GM12878 (cell line): ENCODE measurements around the gene IGF2R. TPM values are rescaled to one million over a fixed set of nuclear protein-coding genes. Genes with fewer than 3 reads are reported as not detected.

Source experiments
- ATAC-seq: fragments of 200-7000 bp; cut with Tn5 transposase; 3 replicates; pipeline ENCODE4 v1.9.1; 2020; ENCODE audit warnings: mild to moderate bottlenecking, moderate library complexity
- BruUV-seq: library from RNA; stranded (reverse); fragments of 400-500 nt; replicated peaks from 2 replicates; lab custom pipeline; 2021; lab: Mats Ljungman, UMichigan
- CTCF ChIA-PET: fragments of 300-600 bp; sonication (Branson Sonifier 250); formaldehyde crosslinking; extraction: SDS; loops from one replicate; lab custom pipeline; 2021; ENCODE audit warnings: inconsistent platforms; lab: Yijun Ruan, JAX
- POLR2A ChIA-PET: fragments of 350-600 bp; formaldehyde crosslinking; extraction: SDS; loops from one replicate; lab custom pipeline; 2021; ENCODE audit warnings: inconsistent platforms; lab: Charles Lee
- RAD21 ChIA-PET: fragments of 300-600 bp; sonication (Branson Sonifier 250); formaldehyde crosslinking; loops from one replicate; lab custom pipeline; 2023; ENCODE audit warnings: antibody characterized with exemption; ENCODE audit not compliant: unreplicated experiment; lab: Charles Lee
- SMC1A ChIA-PET: fragments of 300-600 bp; sonication (Branson Sonifier 250); formaldehyde crosslinking; loops from one replicate; lab custom pipeline; 2023; ENCODE audit not compliant: unreplicated experiment, uncharacterized antibody; lab: Charles Lee
- DNase-seq: peaks from one replicate; pipeline ENCODE4 v3.0.0-alpha.2; 2011; ENCODE audit warnings: low read depth, low spot score
- FAIRE-seq: peaks from 3 replicates; lab custom pipeline; 2011; peaks lifted over from hg19 to GRCh38; lab: Jason Lieb, UNC
- H2AFZ ChIP-seq: 2 replicates; pipeline ENCODE4 v1.6.0; 2011; ENCODE audit warnings: low read depth, low read length, control low read depth; ENCODE audit not compliant: control insufficient read depth
- H3K27ac ChIP-seq: 2 replicates; pipeline ENCODE4 v1.5.1; 2011; ENCODE audit warnings: control low read depth; ENCODE audit not compliant: control insufficient read depth, insufficient read depth
- H3K27me3 ChIP-seq, 2 experiments: replicated peaks in 1 of 2; 2 replicates each; pipeline versions ENCODE4 v1.6.0 to v1.6.1; 2011; ENCODE audit warnings: low read length in 1 of 2; ENCODE audit not compliant: control insufficient read depth in 2 of 2, insufficient read depth in 2 of 2
- H3K36me3 ChIP-seq, 2 experiments: 2 replicates each; pipeline ENCODE4 v1.5.1; 2011; ENCODE audit warnings: low read length in 1 of 2; ENCODE audit not compliant: control insufficient read depth in 2 of 2, insufficient read depth in 2 of 2
- H3K4me1 ChIP-seq: 2 replicates; pipeline ENCODE4 v1.6.1; 2011; ENCODE audit warnings: mild to moderate bottlenecking, low read length, moderate library complexity, mixed read lengths; ENCODE audit not compliant: control insufficient read depth, insufficient read depth
- H3K4me2 ChIP-seq: 2 replicates; pipeline ENCODE4 v1.6.0; 2011; ENCODE audit warnings: control low read depth; ENCODE audit not compliant: control insufficient read depth, insufficient read depth
- H3K4me3 ChIP-seq: fragments of 200-600 bp; sonication (generic); 2 replicates; pipeline ENCODE4 v1.5.1; 2016
- H3K79me2 ChIP-seq: 2 replicates; pipeline ENCODE4 v1.6.0; 2011; ENCODE audit warnings: low read length; ENCODE audit not compliant: control insufficient read depth, insufficient read depth
- H3K9ac ChIP-seq: 2 replicates; pipeline ENCODE4 v1.8.0; 2011; ENCODE audit warnings: low read length, control low read depth, mixed read lengths; ENCODE audit not compliant: control insufficient read depth, insufficient read depth
- H3K9me3 ChIP-seq: replicated peaks from 3 replicates; pipeline ENCODE4 v1.5.1; 2011; ENCODE audit warnings: mild to moderate bottlenecking, low read length; ENCODE audit not compliant: control insufficient read depth, insufficient read depth
- H4K20me1 ChIP-seq: 2 replicates; pipeline ENCODE4 v1.6.0; 2011; ENCODE audit not compliant: control insufficient read depth, insufficient read depth
- NFYA ChIP-seq: IDR thresholded peaks from 2 replicates; pipeline ENCODE4 v1.6.1; 2011; ENCODE audit warnings: low read depth, mild to moderate bottlenecking, low read length, improper control_type of control experiment, borderline replicate concordance
- SMC3 ChIP-seq: IDR thresholded peaks from 2 replicates; pipeline ENCODE4 v1.6.1; 2011; ENCODE audit warnings: low read length, improper control_type of control experiment, borderline replicate concordance
- SRF ChIP-seq, 2 experiments: IDR thresholded peaks; 2 replicates each; pipeline ENCODE4 v1.6.1; 2011; ENCODE audit warnings: low read depth in 2 of 2, low read length in 2 of 2, mild to moderate bottlenecking in 1 of 2, moderate library complexity in 1 of 2
- ZNF24 ChIP-seq: fragments of 450-650 bp; IDR thresholded peaks from 2 replicates; pipeline ENCODE4 v1.6.1; 2017; ENCODE audit warnings: antibody characterized with exemption, mild to moderate bottlenecking
- WGBS: methylation state at CpG from one replicate; pipeline ENCODE4 v1.1.6; 2016; ENCODE audit warnings: low lambda C conversion rate; ENCODE audit not compliant: insufficient replicate concordance, insufficient coverage; ENCODE audit errors: missing lambda C conversion rate; 5-methylcytosine and 5-hydroxymethylcytosine counted together
- in situ Hi-C: fragments of 300-500 bp; cut with MboI; formaldehyde crosslinking; loops from 9 replicates; pipeline ENCODE4 v1.14.3; 2018; ENCODE audit warnings: mixed read lengths
- intact Hi-C: fragments of 100-400 bp; cut with micrococcal nuclease; formaldehyde crosslinking; loops from one replicate; pipeline ENCODE4 v1.14.2; 2022; ENCODE audit not compliant: unreplicated experiment
- polyA plus RNA-seq, 11 experiments: library from polyadenylated mRNA; depleted of rRNA in 4 of 11; unstranded in 6 of 11; stranded (reverse) in 5 of 11; fragments of >200 nt; fragmentation: Nextera tagmentation in 4 of 11; fragmentation: Illumina TruSeq in 1 of 11; extraction: Ambion mirVana in 4 of 11; extraction: Trizol in 1 of 11; gene quantifications; 1 replicate in 1 of 11; 2 replicates in 10 of 11; pipeline versions ENCODE4 v1.2.1 to v1.2.3, GENCODE V29; 2011 to 2016; ENCODE audit warnings: inconsistent platforms in 2 of 11, missing spikeins in 2 of 11, low read depth in 1 of 11
- total RNA-seq, 4 experiments: library from RNA; depleted of rRNA in 3 of 4; stranded (reverse); fragments of >200 nt in 3 of 4; fragmentation: Illumina TruSeq in 1 of 4; extraction: Trizol in 1 of 4; gene quantifications; 2 replicates each; pipeline versions ENCODE4 v1.2.1 to v1.2.3, GENCODE V29; 2013 to 2021
- TF ChIP-seq, protein P1 (sequence below): IDR thresholded peaks from 2 replicates; pipeline ENCODE4 v1.6.1; 2012; ENCODE audit warnings: mild to moderate bottlenecking, low read depth, low read length

IGF2R gene
- total and polyA plus RNA-seq, 10 of the 15 experiments (the other 5 are each of a cell fraction or from before 2014, with no cell fraction given), result 1.00 to 40.1 (median 16.8) TPM

- H3K36me3 ChIP-seq, result peaks cover 14 to 24% of the 10 kb centered on the region in 2 experiments
- H3K4me2 ChIP-seq, result no peak overlapping the region
- intact Hi-C loops, result loop anchor here (10.0 kb wide), 1 partner anchor 412 kb away; the partner anchor contains the start of gene SOD2
- no peaks in the 10 kb centered on the region for H3K4me1 ChIP-seq
- ATAC-seq (no peak), FAIRE-seq (no peak), DNase-seq (no peak)
- ChIA-PET RAD21 (no interaction called here), CTCF (interaction anchor here (1.1 kb wide), 1 partner anchor 10 kb away, joined by 3 read pairs; no protein-coding TSS in a partner anchor), POLR2A (no interaction called here), SMC1A (no interaction called here)
- H3K79me2 ChIP-seq, result no peaks in the 10 kb centered on the region
- no peaks in the 10 kb centered on the region for H3K27me3 ChIP-seq
- TF ChIP-seq SMC3 (no peak), ZNF24 (no peak), SRF (IDR thresholded peaks at IDR 0.05; ENCODE audit: low read depth in 2 of 2, low read length in 2 of 2) (no peak), NFYA (no peak)
- TF ChIP-seq, protein P1, sequence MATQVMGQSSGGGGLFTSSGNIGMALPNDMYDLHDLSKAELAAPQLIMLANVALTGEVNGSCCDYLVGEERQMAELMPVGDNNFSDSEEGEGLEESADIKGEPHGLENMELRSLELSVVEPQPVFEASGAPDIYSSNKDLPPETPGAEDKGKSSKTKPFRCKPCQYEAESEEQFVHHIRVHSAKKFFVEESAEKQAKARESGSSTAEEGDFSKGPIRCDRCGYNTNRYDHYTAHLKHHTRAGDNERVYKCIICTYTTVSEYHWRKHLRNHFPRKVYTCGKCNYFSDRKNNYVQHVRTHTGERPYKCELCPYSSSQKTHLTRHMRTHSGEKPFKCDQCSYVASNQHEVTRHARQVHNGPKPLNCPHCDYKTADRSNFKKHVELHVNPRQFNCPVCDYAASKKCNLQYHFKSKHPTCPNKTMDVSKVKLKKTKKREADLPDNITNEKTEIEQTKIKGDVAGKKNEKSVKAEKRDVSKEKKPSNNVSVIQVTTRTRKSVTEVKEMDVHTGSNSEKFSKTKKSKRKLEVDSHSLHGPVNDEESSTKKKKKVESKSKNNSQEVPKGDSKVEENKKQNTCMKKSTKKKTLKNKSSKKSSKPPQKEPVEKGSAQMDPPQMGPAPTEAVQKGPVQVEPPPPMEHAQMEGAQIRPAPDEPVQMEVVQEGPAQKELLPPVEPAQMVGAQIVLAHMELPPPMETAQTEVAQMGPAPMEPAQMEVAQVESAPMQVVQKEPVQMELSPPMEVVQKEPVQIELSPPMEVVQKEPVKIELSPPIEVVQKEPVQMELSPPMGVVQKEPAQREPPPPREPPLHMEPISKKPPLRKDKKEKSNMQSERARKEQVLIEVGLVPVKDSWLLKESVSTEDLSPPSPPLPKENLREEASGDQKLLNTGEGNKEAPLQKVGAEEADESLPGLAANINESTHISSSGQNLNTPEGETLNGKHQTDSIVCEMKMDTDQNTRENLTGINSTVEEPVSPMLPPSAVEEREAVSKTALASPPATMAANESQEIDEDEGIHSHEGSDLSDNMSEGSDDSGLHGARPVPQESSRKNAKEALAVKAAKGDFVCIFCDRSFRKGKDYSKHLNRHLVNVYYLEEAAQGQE, result no peak
- H4K20me1 ChIP-seq, result no peaks in the 10 kb centered on the region
- in situ Hi-C loops, result no loop called here
- H3K9ac ChIP-seq, result no peak overlapping the region
- H2AFZ ChIP-seq, result no peak overlapping the region
- H3K4me3 ChIP-seq, result no peak overlapping the region
- no peaks in the 10 kb centered on the region for H3K9me3 ChIP-seq
- BruUV-seq, result no TSS peak
- 95% methylated on average over 4 of the region's 4 CpGs for WGBS
- no peak overlapping the region for H3K27ac ChIP-seq
These were observed 137.8 kb downstream of the IGF2R start for GRCh38 chr6:160106701-160107100.
